Kidney epithelial cell (primary cell): Measurements from ENCODE around the gene HNRNPC. TPM values are rescaled to one million over a fixed set of nuclear protein-coding genes. Genes with fewer than 3 reads are reported as not detected.
"Not testable (repeated sequence)": the region's sequence is repeated elsewhere in the genome, so short reads cannot be mapped to it uniquely, and the experiment has no call there.

Experiments used
- DNase-seq: peaks from one replicate; pipeline ENCODE4 v3.0.0-alpha.2; 2010; ENCODE audit warnings: low read depth
- H3K27me3 ChIP-seq: 2 replicates; pipeline ENCODE4 v1.6.0; 2011; ENCODE audit warnings: low read length; ENCODE audit not compliant: control insufficient read depth, insufficient read depth
- H3K36me3 ChIP-seq: 2 replicates; pipeline ENCODE4 v1.5.1; 2011; ENCODE audit warnings: low read length; ENCODE audit not compliant: control insufficient read depth, insufficient read depth
- H3K4me3 ChIP-seq: 2 replicates; pipeline ENCODE4 v1.5.1; 2011; ENCODE audit warnings: low read depth, mild to moderate bottlenecking, control low read depth, low read length
- total RNA-seq: library from RNA; depleted of rRNA; stranded (reverse); fragments of >200 nt; gene quantifications from 2 replicates; pipeline ENCODE4 v1.2.3, GENCODE V29; 2015
- TF ChIP-seq, protein P1 (sequence below): IDR thresholded peaks from 2 replicates; pipeline ENCODE4 v1.5.1; 2011; ENCODE audit warnings: mild to moderate bottlenecking, moderate library complexity, low read length, control low read depth, inconsistent platforms; ENCODE audit not compliant: insufficient read depth, poor library complexity, severe bottlenecking

The HNRNPC gene
- total RNA-seq, 1 donor from 2014 or later: 773 TPM

DNA sequence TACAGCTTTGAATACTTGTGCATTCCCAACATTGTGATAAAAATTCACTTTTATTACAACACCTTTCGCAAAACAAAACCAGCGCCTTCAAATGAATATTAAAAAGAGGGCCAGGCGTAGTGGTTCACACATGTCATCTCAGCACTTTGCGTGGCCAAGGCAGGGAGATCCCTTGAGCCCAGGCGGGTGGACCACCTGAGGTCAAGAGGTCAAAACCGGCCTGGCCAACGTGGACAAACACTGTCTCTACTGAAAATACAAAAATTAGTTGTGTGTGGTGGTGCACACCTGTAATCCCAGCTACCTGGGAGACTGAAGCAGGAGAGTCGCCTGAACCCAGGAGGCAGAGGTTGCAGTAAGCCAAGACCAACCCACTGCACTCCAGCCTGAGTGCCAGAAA is 42.8 kb downstream of the HNRNPC start:
- TF ChIP-seq, protein P1, sequence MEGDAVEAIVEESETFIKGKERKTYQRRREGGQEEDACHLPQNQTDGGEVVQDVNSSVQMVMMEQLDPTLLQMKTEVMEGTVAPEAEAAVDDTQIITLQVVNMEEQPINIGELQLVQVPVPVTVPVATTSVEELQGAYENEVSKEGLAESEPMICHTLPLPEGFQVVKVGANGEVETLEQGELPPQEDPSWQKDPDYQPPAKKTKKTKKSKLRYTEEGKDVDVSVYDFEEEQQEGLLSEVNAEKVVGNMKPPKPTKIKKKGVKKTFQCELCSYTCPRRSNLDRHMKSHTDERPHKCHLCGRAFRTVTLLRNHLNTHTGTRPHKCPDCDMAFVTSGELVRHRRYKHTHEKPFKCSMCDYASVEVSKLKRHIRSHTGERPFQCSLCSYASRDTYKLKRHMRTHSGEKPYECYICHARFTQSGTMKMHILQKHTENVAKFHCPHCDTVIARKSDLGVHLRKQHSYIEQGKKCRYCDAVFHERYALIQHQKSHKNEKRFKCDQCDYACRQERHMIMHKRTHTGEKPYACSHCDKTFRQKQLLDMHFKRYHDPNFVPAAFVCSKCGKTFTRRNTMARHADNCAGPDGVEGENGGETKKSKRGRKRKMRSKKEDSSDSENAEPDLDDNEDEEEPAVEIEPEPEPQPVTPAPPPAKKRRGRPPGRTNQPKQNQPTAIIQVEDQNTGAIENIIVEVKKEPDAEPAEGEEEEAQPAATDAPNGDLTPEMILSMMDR: no peak
- DNase-seq: no peak
- no peak overlapping the region for H3K4me3 ChIP-seq
- H3K36me3 ChIP-seq: peaks cover 3% of the 10 kb centered on the region
- no peaks in the 10 kb centered on the region for H3K27me3 ChIP-seq

DNA sequence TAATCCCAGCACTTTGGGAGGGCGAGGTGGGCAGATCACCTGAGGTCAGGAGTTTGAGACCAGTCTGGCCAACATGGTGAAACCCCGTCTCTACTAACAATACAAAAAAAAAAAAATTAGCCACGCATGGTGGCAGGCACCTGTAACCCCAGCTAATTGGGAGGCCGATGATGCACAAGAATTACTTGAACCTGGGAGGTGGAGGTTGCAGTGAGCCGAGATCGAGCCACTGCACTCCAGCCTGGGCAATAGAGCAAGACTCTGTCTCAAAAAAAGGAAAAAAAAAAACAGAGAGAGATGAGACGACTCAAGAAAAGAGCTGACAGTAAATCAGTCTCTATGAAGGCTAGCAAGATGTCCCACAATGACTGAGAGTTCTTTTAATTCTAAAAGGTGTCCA is 44.1 kb downstream of the HNRNPC start:
- H3K4me3 ChIP-seq, H3K27me3 ChIP-seq, DNase-seq, H3K36me3 ChIP-seq: not testable (repeated sequence)

DNA sequence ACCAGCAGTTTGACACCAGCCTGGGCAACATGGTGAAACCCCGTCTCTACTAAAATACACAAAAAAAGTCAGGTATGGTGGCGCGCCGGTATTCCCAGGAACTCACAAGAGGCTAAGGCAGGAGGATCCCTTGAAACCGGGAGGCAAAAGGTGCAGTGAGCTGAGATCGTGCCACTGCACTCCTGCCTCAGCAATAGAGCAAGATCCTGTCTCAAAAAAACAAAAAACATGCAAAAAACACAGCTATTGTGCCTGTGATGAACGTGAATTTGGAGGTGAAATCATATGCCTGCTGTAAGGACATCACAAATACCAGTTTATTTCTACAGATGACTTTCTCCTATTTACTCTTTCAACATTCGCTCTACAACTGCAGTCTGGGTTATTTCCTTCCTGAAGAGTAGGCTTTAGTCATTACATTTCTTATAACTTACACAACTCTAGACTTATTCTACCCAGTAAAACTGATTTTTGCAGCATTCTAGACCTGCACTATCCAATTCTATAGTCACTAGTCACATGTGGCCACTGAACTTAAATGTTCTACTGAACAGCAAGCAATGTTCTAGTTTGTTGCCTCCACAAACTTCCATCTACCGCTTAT is 48.3 kb downstream of the HNRNPC start:
- H3K36me3 ChIP-seq: no peaks in the 10 kb centered on the region
- no peak for DNase-seq
- TF ChIP-seq, protein P1: no peak

DNA sequence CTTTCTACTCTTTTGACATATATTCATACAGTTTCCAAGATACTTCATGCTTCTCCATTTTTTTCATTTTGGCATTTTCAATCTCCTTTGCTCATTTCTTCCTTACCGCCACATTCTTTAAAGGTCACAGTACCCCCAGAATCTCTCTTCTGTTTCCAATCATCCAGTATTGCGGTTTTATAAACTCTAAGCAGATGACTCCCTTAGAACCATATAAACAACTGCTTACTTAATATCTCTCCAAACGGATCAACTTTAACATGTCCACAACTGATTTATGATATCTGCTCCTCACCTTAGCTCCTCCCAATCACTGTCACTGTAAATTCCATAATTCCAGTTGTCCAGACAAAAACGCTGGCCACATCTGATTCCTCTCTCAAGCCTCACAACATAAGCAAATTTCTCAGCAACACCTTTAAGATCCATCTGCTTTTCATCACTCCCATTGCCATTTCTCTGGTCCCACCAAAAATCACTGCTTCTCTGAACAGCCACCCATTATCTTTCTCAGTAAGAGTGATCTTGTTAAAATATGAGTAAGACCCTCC is 49.6 kb downstream of the HNRNPC start:
- TF ChIP-seq, protein P1: no peak
- Histone ChIP-seq H3K27me3 (no peaks in the 10 kb centered on the region), H3K4me3 (no peak overlapping the region), H3K36me3 (no peaks in the 10 kb centered on the region)
- DNase-seq: no peak

More for the DNA sequence above, 48.3 kb downstream of the HNRNPC start:
- no peaks in the 10 kb centered on the region for H3K27me3 ChIP-seq
- H3K4me3 ChIP-seq: no peak overlapping the region

DNA sequence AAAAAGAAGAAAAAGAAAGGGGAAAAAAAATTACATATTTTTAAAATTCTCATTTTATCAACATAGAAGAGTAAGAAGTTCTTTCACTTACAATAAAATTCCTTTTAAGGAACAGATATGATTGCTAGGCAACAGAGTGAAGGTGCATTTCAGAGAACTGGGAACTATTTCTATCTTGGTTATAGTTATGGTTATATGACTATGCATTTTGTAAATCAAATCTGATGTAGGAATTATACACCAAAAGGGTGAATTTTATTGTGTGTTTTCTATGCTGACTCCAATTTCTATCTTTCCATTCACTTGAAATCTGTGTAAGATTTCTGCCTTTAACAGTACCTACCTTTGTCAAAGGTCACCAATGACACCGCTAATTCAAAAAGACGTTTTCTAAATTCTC is 50.1 kb downstream of the HNRNPC start:
- no peaks in the 10 kb centered on the region for H3K27me3 ChIP-seq
- no peak overlapping the region for H3K4me3 ChIP-seq
- TF ChIP-seq, protein P1: no peak
- peaks cover 1% of the 10 kb centered on the region for H3K36me3 ChIP-seq
- DNase-seq: no peak

DNA sequence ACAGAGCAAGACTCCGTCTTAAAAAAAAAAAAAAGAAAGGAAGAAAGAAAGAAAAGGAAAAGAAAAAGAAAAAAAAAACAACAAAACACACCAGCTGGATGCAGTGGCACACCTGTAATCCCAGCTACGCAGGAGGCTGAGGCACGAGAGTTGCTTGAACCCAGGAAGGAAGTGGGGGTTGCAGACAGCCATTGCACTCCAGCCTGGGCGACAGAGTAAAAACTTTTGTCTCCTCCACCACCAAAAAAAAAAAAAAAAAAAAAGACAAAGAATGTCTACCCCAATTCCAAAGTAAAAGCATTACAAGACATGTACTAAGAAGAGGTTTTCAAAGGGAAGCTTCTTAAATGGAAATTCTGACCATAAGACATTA is 53.4 kb downstream of the HNRNPC start:
- TF ChIP-seq, protein P1: no peak
- no peak for DNase-seq
- H3K27me3 ChIP-seq: no peaks in the 10 kb centered on the region
- H3K36me3 ChIP-seq: peaks cover 3% of the 10 kb centered on the region
- no peak overlapping the region for H3K4me3 ChIP-seq
